H1 (cell line): ENCODE measurements around the gene RPL13A. TPM values are rescaled to one million over a fixed set of nuclear protein-coding genes. Genes with fewer than 3 reads are reported as not detected.

Experiments
- CTCF ChIA-PET: fragments of 300-600 bp; sonication (Branson Sonifier 250); formaldehyde crosslinking; loops from one replicate; lab custom pipeline; 2021; ENCODE audit not compliant: partially characterized antibody; lab: Charles Lee
- POLR2A ChIA-PET: fragments of 300-600 bp; sonication (Branson Sonifier 250); formaldehyde crosslinking; loops from one replicate; lab custom pipeline; 2021; ENCODE audit warnings: inconsistent platforms; ENCODE audit not compliant: partially characterized antibody; lab: Charles Lee
- DNase-seq, 2 experiments: peaks; one replicate each; pipeline versions ENCODE4 v3.0.0 to v3.0.0-alpha.2; 2010 to 2022; ENCODE audit warnings: low spot score in 2 of 2, low read depth in 1 of 2, mixed read lengths in 1 of 2
- FAIRE-seq: peaks from 2 replicates; lab custom pipeline; 2011; peaks lifted over from hg19 to GRCh38; lab: Jason Lieb, UNC
- H2AFZ ChIP-seq: 2 replicates; pipeline ENCODE4 v1.8.1; 2012; ENCODE audit warnings: low read length, inconsistent platforms
- H2AK5ac ChIP-seq: 2 replicates; pipeline ENCODE4 v1.6.1; 2013; ENCODE audit warnings: low read depth, low read length
- H2BK120ac ChIP-seq: replicated peaks from 2 replicates; pipeline ENCODE3; 2013; ENCODE audit warnings: low read depth, low read length, inconsistent platforms
- H2BK12ac ChIP-seq: 2 replicates; pipeline ENCODE4 v1.6.1; 2013; ENCODE audit warnings: low read depth, low read length
- H2BK15ac ChIP-seq: 2 replicates; pipeline ENCODE4 v1.6.1; 2013; ENCODE audit warnings: low read length
- H2BK20ac ChIP-seq: 2 replicates; pipeline ENCODE4 v1.6.1; 2013; ENCODE audit warnings: low read length
- H2BK5ac ChIP-seq: 2 replicates; pipeline ENCODE4 v1.6.1; 2013; ENCODE audit warnings: low read depth, low read length
- H3K14ac ChIP-seq: 2 replicates; pipeline ENCODE4 v1.6.1; 2013; ENCODE audit warnings: inconsistent platforms; ENCODE audit not compliant: insufficient read length
- H3K18ac ChIP-seq: 2 replicates; pipeline ENCODE4 v1.6.1; 2013; ENCODE audit warnings: low read length; ENCODE audit errors: extremely low read depth
- H3K23ac ChIP-seq: 2 replicates; pipeline ENCODE4 v1.6.1; 2013; ENCODE audit warnings: inconsistent platforms; ENCODE audit not compliant: insufficient read length
- H3K23me2 ChIP-seq: 2 replicates; pipeline ENCODE4 v1.6.1; 2013; ENCODE audit warnings: low read depth, low read length
- H3K27ac ChIP-seq: 2 replicates; pipeline ENCODE4 v1.6.1; 2011; ENCODE audit warnings: low read depth, low read length, inconsistent platforms
- H3K27me3 ChIP-seq, 4 experiments: replicated peaks in 1 of 4; 1 replicate in 1 of 4; 2 replicates in 3 of 4; pipeline versions ENCODE4 v1.6.1 to v1.8.1; 2011 to 2013; ENCODE audit warnings: low read length in 3 of 4, mild to moderate bottlenecking in 3 of 4, inconsistent platforms in 2 of 4, mixed read lengths in 2 of 4, moderate library complexity in 1 of 4; ENCODE audit not compliant: control insufficient read depth in 3 of 4, insufficient read depth in 3 of 4; ENCODE audit errors: extremely low read depth in 1 of 4
- H3K36me3 ChIP-seq, 4 experiments: 2 replicates each; pipeline versions ENCODE4 v1.6.1 to v1.8.1; 2011 to 2013; ENCODE audit warnings: mild to moderate bottlenecking in 4 of 4, low read length in 3 of 4, moderate library complexity in 2 of 4, control low read depth in 1 of 4, inconsistent platforms in 1 of 4; ENCODE audit not compliant: insufficient read depth in 4 of 4, control insufficient read depth in 2 of 4
- H3K4ac ChIP-seq: replicated peaks from 2 replicates; pipeline ENCODE3; 2013; ENCODE audit warnings: low read length, low read depth, mixed read lengths, inconsistent platforms; ENCODE audit not compliant: insufficient read length
- H3K4me1 ChIP-seq, 4 experiments: replicated peaks in 1 of 4; 1 replicate in 1 of 4; 2 replicates in 3 of 4; pipeline versions ENCODE4 v1.6.1 to v1.8.1; 2011 to 2013; ENCODE audit warnings: low read length in 3 of 4, inconsistent platforms in 2 of 4, mixed read lengths in 1 of 4; ENCODE audit not compliant: insufficient read depth in 4 of 4, control insufficient read depth in 3 of 4
- H3K4me2 ChIP-seq, 2 experiments: 2 replicates each; pipeline versions ENCODE4 v1.6.1 to v1.8.1; 2011 to 2013; ENCODE audit warnings: low read depth in 2 of 2, low read length in 2 of 2, control low read depth in 1 of 2, inconsistent platforms in 1 of 2, mild to moderate bottlenecking in 1 of 2; ENCODE audit not compliant: insufficient read depth in 1 of 2
- H3K4me3 ChIP-seq, 4 experiments: fragments of 200-600, 300-600 bp in 1 of 4; sonication (generic), shearing (Covaris generic), sonication (Bioruptor Twin) in 1 of 4; 2 replicates each; pipeline versions ENCODE4 v1.5.1 to v1.8.1; 2011 to 2016; ENCODE audit warnings: low read length in 4 of 4, low read depth in 3 of 4, control low read depth in 2 of 4, inconsistent platforms in 2 of 4, mild to moderate bottlenecking in 2 of 4, mixed read lengths in 1 of 4, moderate library complexity in 1 of 4; ENCODE audit not compliant: insufficient read depth in 2 of 4; ENCODE audit errors: extremely low read depth in 1 of 4
- H3K56ac ChIP-seq: replicated peaks from 2 replicates; pipeline ENCODE3; 2013; ENCODE audit warnings: low read depth, mild to moderate bottlenecking, mixed read lengths, low read length, inconsistent platforms; ENCODE audit not compliant: insufficient read length
- H3K79me1 ChIP-seq: 2 replicates; pipeline ENCODE4 v1.6.1; 2013; ENCODE audit warnings: low read depth, low read length, control low read depth
- H3K79me2 ChIP-seq, 2 experiments: 2 replicates each; pipeline versions ENCODE4 v1.6.1 to v1.8.1; 2012 to 2013; ENCODE audit warnings: low read length in 2 of 2, mild to moderate bottlenecking in 2 of 2, inconsistent platforms in 1 of 2; ENCODE audit not compliant: insufficient read depth in 2 of 2, control insufficient read depth in 1 of 2
- H3K9ac ChIP-seq, 4 experiments: replicated peaks in 1 of 4; 1 replicate in 1 of 4; 2 replicates in 3 of 4; pipeline versions ENCODE4 v1.6.1 to v1.8.1; 2011 to 2013; ENCODE audit warnings: low read depth in 3 of 4, low read length in 3 of 4, control low read depth in 2 of 4, mild to moderate bottlenecking in 2 of 4, moderate library complexity in 2 of 4, inconsistent platforms in 1 of 4; ENCODE audit errors: extremely low read depth in 1 of 4
- H3K9me3 ChIP-seq, 2 experiments: 2 replicates each; pipeline versions ENCODE4 v1.6.1 to v1.8.1; 2012 to 2013; ENCODE audit warnings: mild to moderate bottlenecking in 2 of 2, moderate library complexity in 2 of 2, control low read depth in 1 of 2, inconsistent platforms in 1 of 2, low read depth in 1 of 2, low read length in 1 of 2, mixed read lengths in 1 of 2; ENCODE audit not compliant: insufficient read depth in 2 of 2
- H4K20me1 ChIP-seq, 2 experiments: replicated peaks in 1 of 2; 2 replicates each; pipeline versions ENCODE3 to v1.8.1; 2011 to 2013; ENCODE audit warnings: inconsistent platforms in 2 of 2, low read length in 2 of 2, mild to moderate bottlenecking in 1 of 2; ENCODE audit not compliant: insufficient read depth in 2 of 2, control insufficient read depth in 1 of 2
- H4K5ac ChIP-seq: 2 replicates; pipeline ENCODE4 v1.6.1; 2013; ENCODE audit warnings: low read length, low read depth, mixed read lengths, inconsistent platforms; ENCODE audit not compliant: insufficient read length
- H4K8ac ChIP-seq: 2 replicates; pipeline ENCODE4 v1.8.0; 2013; ENCODE audit warnings: mild to moderate bottlenecking, moderate library complexity, low read length, inconsistent platforms; ENCODE audit not compliant: insufficient read depth; ENCODE audit errors: extremely low read depth
- H4K91ac ChIP-seq: replicated peaks from 2 replicates; pipeline ENCODE3; 2013; ENCODE audit warnings: low read length, mixed read lengths, inconsistent platforms; ENCODE audit not compliant: insufficient read length
- KDM4A ChIP-seq: IDR thresholded peaks from one replicate; pipeline ENCODE4 v1.7.1; 2012; ENCODE audit warnings: low read depth, mild to moderate bottlenecking, moderate library complexity, low read length, inconsistent platforms; ENCODE audit not compliant: severe bottlenecking
- KDM5A ChIP-seq: fragments of 200-600 bp; IDR thresholded peaks from 2 replicates; pipeline ENCODE4 v1.7.1; 2012; ENCODE audit warnings: mild to moderate bottlenecking, low read length, inconsistent platforms, mixed read lengths
- PHF8 ChIP-seq: fragments of 200-600 bp; sonication (generic); conservative IDR thresholded peaks from 2 replicates; pipeline ENCODE4 v1.7.1; 2012; ENCODE audit warnings: low read depth, mild to moderate bottlenecking, inconsistent platforms, low read length, moderate library complexity
- POLR2A ChIP-seq, 2 experiments: IDR thresholded peaks; 1 replicate in 1 of 2; 2 replicates in 1 of 2; pipeline ENCODE4 v1.6.1; 2011; ENCODE audit warnings: low read depth in 2 of 2, low read length in 2 of 2, mild to moderate bottlenecking in 2 of 2; ENCODE audit errors: control extremely low read depth in 1 of 2
- RBBP5 ChIP-seq: IDR thresholded peaks from 2 replicates; pipeline ENCODE4 v1.7.1; 2012; ENCODE audit warnings: low read depth, mild to moderate bottlenecking, inconsistent platforms, low read length, moderate library complexity, borderline replicate concordance
- TAF7 ChIP-seq: optimal IDR thresholded peaks from 2 replicates; pipeline ENCODE3; 2011; ENCODE audit warnings: low read depth, mild to moderate bottlenecking, inconsistent platforms, low read length, moderate library complexity, borderline replicate concordance
- WGBS, 2 experiments: shearing (Covaris generic) in 1 of 2; methylation state at CpG; one replicate each; pipeline versions ENCODE4 v1.1.6 to v1.1.7; 2013 to 2015; ENCODE audit warnings: low lambda C conversion rate in 2 of 2, mixed read lengths in 2 of 2, inconsistent platforms in 1 of 2, low coverage in 1 of 2, missing lambda C conversion rate in 1 of 2; ENCODE audit not compliant: insufficient replicate concordance in 2 of 2, insufficient coverage in 1 of 2, insufficient read length in 1 of 2; ENCODE audit errors: extremely low coverage in 1 of 2, missing lambda C conversion rate in 1 of 2; 5-methylcytosine and 5-hydroxymethylcytosine counted together
- polyA plus RNA-seq, 7 experiments: library from polyadenylated mRNA; depleted of rRNA in 3 of 7; stranded (reverse) in 5 of 7; unstranded in 2 of 7; fragments of >200 nt in 5 of 7; fragments of 200-250 nt in 2 of 7; gene quantifications; 1 replicate in 5 of 7; 2 replicates in 1 of 7; 4 replicates in 1 of 7; pipeline versions ENCODE4 v1.2.1 to v1.2.3, GENCODE V29; 2011 to 2013; ENCODE audit warnings: missing spikeins in 2 of 7, mixed read lengths in 2 of 7
- total RNA-seq: library from RNA; stranded (reverse); fragmentation: NEBNext Ultra II Directional; extraction: Animal tissue kit (Norgen Biotek cat#: 25700); gene quantifications from 2 replicates; pipeline ENCODE4 v1.2.1, GENCODE V29; 2021

Gene RPL13A
- total and polyA plus RNA-seq, 2 of the 8 experiments (the other 6 are each of a cell fraction or from before 2014, with no cell fraction given), result 3,305 to 8,868 TPM

GRCh38 chr19:49534632-49535385 lies 47.4 kb downstream of the RPL13A start:
- DNase-seq (no peak), FAIRE-seq (no peak)
- no peak overlapping the region for H2BK15ac ChIP-seq
- no peaks in the 10 kb centered on the region; a peak in 1 of 7 replicates for H3K27me3 ChIP-seq
- H2BK20ac ChIP-seq, result no peak overlapping the region
- H3K4me2 ChIP-seq, result peak overlapping the region; percentile 63 to 99; a peak in 3 of 4 replicates
- no peak overlapping the region for H3K18ac ChIP-seq
- no peaks in the 10 kb centered on the region for H3K79me2 ChIP-seq
- no peaks in the 10 kb centered on the region; a peak in 1 of 8 replicates for H3K36me3 ChIP-seq
- no peak overlapping the region for H3K27ac ChIP-seq
- H4K8ac ChIP-seq, result no peak overlapping the region
- H3K4me3 ChIP-seq, result peak overlapping the region in 3 of 4 experiments; percentile 69 to 81 (median 75); a peak in 4 of 8 replicates
- no peak for TF ChIP-seq POLR2A (IDR thresholded peaks at IDR 0.05; ENCODE audit: control extremely low read depth in 1 of 2, low read depth in 2 of 2, low read length in 2 of 2)
- TF ChIP-seq TAF7, result no peak
- TF ChIP-seq KDM5A, result no peak
- no peak for TF ChIP-seq PHF8
- no peak for TF ChIP-seq KDM4A
- TF ChIP-seq RBBP5, result no peak
- peaks cover 0 to 10% of the 10 kb centered on the region in 2 experiments for H4K20me1 ChIP-seq
- peaks cover 0 to 9% (median 1%) of the 10 kb centered on the region in 4 experiments; a peak in 5 of 7 replicates for H3K4me1 ChIP-seq
- no peak overlapping the region for H3K14ac ChIP-seq
- no peak overlapping the region for H4K91ac ChIP-seq
- H2AK5ac ChIP-seq, result no peak overlapping the region
- no peak overlapping the region for H2AFZ ChIP-seq
- no peak overlapping the region for H2BK120ac ChIP-seq
- H3K23ac ChIP-seq, result no peak overlapping the region
- POLR2A ChIA-PET, result interaction anchor here (0.9 to 2.9 kb wide), 13 partner anchors 9 to 46 kb away, joined by 3 to 17 read pairs (median 7); partner anchors contain the start of genes NOSIP, PRRG2, RPL13A and RPS11
- no peak overlapping the region for H3K9ac ChIP-seq
- CTCF ChIA-PET, result interaction anchor here (0.8 to 6.6 kb wide), 13 partner anchors 9 to 149 kb away, joined by 3 to 54 read pairs (median 5); partner anchors contain the start of gene PRRG2
- H2BK5ac ChIP-seq, result no peak overlapping the region
- WGBS, 2 experiments, result 83% methylated on average over 4 of the region's 8 CpGs; no CpG with 5 or more reads in 1 of the 2 experiments
- H3K4ac ChIP-seq, result no peak overlapping the region
- H3K23me2 ChIP-seq, result peaks cover 8% of the 10 kb centered on the region; the same call in 1 of the 2 replicates
- H4K5ac ChIP-seq, result no peak overlapping the region
- H3K79me1 ChIP-seq, result no peaks in the 10 kb centered on the region
- no peak overlapping the region for H3K56ac ChIP-seq
- H3K9me3 ChIP-seq, result no peaks in the 10 kb centered on the region
- H2BK12ac ChIP-seq, result no peak overlapping the region
